HFFc6 (cell line): ENCODE data around the gene RSPH9. TPM values are rescaled to one million over a fixed set of nuclear protein-coding genes. Genes with fewer than 3 reads are reported as not detected.

ENCODE experiments used
- DNase-seq: peaks from one replicate; pipeline ENCODE4 v3.0.0-alpha.2; 2018
- H3K27ac Mint-ChIP-seq: 2 replicates; pipeline ENCODE4 v1.8.0; 2020; ENCODE audit warnings: mild to moderate bottlenecking, mixed read lengths
- H3K27me3 Mint-ChIP-seq: 2 replicates; pipeline ENCODE4 v1.8.0; 2021; ENCODE audit warnings: mild to moderate bottlenecking, moderate library complexity, mixed read lengths; ENCODE audit not compliant: insufficient read depth
- H3K36me3 Mint-ChIP-seq: 2 replicates; pipeline ENCODE4 v1.8.0; 2021; ENCODE audit warnings: low read depth, mixed read lengths
- H3K4me1 Mint-ChIP-seq: 2 replicates; pipeline ENCODE4 v1.8.0; 2020; ENCODE audit warnings: low read depth, mixed read lengths
- H3K4me3 Mint-ChIP-seq: 2 replicates; pipeline ENCODE4 v1.8.0; 2020; ENCODE audit warnings: mild to moderate bottlenecking, moderate library complexity, mixed read lengths
- H3K9me3 Mint-ChIP-seq: 2 replicates; pipeline ENCODE4 v1.8.0; 2020; ENCODE audit warnings: mild to moderate bottlenecking, mixed read lengths
- total RNA-seq, 6 experiments: library from RNA; stranded (reverse); fragmentation: NEBNext Ultra II Directional; extraction: Animal tissue kit (Norgen Biotek cat#: 25700); gene quantifications; 2 replicates in 1 of 6; 3 replicates in 5 of 6; pipeline ENCODE4 v1.2.3, GENCODE V29; 2021
- TF ChIP-seq, protein P1 (sequence below): fragments of 200-600 bp; sonication (generic); IDR thresholded peaks from 2 replicates; pipeline ENCODE4 v1.5.0; 2021; ENCODE audit warnings: antibody characterized with exemption, mild to moderate bottlenecking

Gene RSPH9
- total RNA-seq, 6 experiments from 2014 or later = 0.09 to 0.60 (median 0.30) TPM; not detected in 1

DNA sequence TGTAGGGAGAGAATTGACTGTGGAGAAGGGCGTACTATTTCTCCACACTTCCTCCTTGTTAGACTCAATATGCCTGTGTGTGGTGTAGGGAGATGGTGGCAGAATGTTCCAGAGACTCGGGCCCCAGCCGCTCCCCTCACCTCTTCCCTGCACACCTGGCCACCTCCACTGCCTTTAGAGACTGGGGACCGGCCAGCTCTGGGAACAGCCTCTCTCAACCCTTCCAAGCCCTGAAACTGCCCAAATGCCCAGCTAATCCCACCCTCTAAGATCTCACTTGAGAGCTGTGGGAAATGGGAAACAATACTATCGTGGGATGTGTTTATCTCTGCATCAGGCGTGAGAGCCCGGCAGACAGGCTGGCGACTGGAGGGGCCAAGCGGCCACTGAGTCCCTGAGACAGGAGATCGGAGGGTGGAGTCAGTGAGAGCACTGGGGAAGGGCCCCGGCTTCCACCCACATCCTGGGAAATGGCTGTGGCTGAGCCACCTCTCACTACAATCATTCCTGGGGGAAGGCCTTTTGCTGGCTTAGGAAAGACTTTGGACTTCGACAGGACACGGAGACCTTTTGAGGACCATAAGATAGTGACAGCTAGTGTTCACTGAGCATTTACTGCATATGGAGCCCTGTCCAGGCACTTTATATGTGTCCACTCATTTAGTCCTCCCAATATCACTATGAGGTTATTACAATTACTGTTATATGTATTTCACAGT lies 73.7 kb downstream of the RSPH9 start:
- no peak for DNase-seq
- Mint-ChIP-seq H3K27ac (no peak overlapping the region), H3K4me1 (no peaks in the 10 kb centered on the region)

DNA sequence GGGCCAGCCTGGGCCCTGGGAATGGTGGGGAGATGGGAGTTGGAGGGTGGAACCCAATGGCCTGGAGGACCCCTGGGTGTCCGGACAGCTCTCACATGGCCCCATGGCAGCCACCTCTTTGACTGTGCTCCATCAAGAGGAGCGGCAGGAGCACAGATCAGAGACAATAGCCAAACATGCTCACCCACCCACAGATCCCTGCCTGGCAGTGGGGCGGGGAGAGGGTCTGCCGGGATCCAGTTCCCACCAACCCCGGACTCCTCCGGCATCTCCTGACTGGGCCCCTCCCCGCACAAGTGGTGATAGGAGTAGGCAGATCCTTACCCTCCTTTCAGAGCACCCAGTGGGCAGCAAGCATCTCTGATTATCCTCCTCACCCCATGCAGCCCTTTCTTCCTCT lies 74.7 kb downstream of the RSPH9 start:
- TF ChIP-seq, protein P1, sequence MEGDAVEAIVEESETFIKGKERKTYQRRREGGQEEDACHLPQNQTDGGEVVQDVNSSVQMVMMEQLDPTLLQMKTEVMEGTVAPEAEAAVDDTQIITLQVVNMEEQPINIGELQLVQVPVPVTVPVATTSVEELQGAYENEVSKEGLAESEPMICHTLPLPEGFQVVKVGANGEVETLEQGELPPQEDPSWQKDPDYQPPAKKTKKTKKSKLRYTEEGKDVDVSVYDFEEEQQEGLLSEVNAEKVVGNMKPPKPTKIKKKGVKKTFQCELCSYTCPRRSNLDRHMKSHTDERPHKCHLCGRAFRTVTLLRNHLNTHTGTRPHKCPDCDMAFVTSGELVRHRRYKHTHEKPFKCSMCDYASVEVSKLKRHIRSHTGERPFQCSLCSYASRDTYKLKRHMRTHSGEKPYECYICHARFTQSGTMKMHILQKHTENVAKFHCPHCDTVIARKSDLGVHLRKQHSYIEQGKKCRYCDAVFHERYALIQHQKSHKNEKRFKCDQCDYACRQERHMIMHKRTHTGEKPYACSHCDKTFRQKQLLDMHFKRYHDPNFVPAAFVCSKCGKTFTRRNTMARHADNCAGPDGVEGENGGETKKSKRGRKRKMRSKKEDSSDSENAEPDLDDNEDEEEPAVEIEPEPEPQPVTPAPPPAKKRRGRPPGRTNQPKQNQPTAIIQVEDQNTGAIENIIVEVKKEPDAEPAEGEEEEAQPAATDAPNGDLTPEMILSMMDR = no peak
- Mint-ChIP-seq H3K36me3 (no peaks in the 10 kb centered on the region), H3K4me1 (peaks cover 2% of the 10 kb centered on the region; the same call in 1 of the 2 replicates), H3K4me3 (no peak overlapping the region), H3K27ac (no peak overlapping the region), H3K27me3 (peaks cover 18% of the 10 kb centered on the region), H3K9me3 (no peaks in the 10 kb centered on the region)
- no peak for DNase-seq

More for the DNA sequence above, 73.7 kb downstream of the RSPH9 start:
- Mint-ChIP-seq H3K9me3 (no peaks in the 10 kb centered on the region), H3K27me3 (peaks cover 26% of the 10 kb centered on the region), H3K4me3 (no peak overlapping the region), H3K36me3 (no peaks in the 10 kb centered on the region)
- TF ChIP-seq, protein P1 = no peak

DNA sequence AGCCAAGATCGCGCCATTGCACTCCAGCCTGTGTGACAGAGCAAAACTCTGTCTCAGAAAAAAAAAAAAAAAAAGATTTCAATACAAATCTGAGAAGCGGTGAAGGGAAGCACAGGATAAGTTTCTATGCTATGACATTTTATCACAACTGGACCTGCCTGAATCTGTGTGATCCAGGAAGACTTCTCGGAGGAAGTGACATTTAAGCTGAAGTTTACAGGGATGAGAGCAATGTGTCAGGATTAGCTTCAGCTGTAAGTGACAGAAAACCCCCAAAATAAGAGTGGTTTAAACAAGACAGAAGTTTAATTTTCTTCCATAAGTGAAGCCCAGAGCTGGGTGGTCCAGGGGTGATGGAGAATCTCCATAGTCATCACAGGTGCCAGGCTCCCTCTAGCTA lies 76.2 kb downstream of the RSPH9 start:
- TF ChIP-seq, protein P1 = no peak
- Mint-ChIP-seq H3K36me3 (no peaks in the 10 kb centered on the region), H3K4me1 (peaks cover 7% of the 10 kb centered on the region; the same call in 1 of the 2 replicates), H3K27me3 (peaks cover 18% of the 10 kb centered on the region), H3K27ac (no peak overlapping the region), H3K9me3 (no peaks in the 10 kb centered on the region), H3K4me3 (no peak overlapping the region)
- DNase-seq = no peak

Other genes starting within 250 kb of the RSPH9 start
- gene ABCC10, start 217.5 kb upstream of the RSPH9 start, total RNA-seq = 10 to 100 TPM; 26.2 to 41.6 (median 30.3) TPM
- 1 to 10 TPM; 1.8 to 2.9 (median 2.2) TPM for gene DLK2, start 189.5 kb upstream of the RSPH9 start, total RNA-seq
- gene TJAP1, start 167.5 kb upstream of the RSPH9 start, total RNA-seq = 10 to 100 TPM; 27.0 to 34.3 (median 30.2) TPM
- 1 to 10 TPM in 2 of 6 experiments, under 1 TPM in 4; 0.75 to 1.7 (median 0.90) TPM for gene LRRC73, start 134.7 kb upstream of the RSPH9 start, total RNA-seq
- 100 to 1,000 TPM; 147 to 176 (median 158) TPM for gene YIPF3, start 128.1 kb upstream of the RSPH9 start, total RNA-seq
- gene POLR1C, start 127.9 kb upstream of the RSPH9 start, total RNA-seq = 10 to 100 TPM; 43.5 to 66.9 (median 53.8) TPM
- 10 to 100 TPM; 30.5 to 41.1 (median 35.6) TPM for gene XPO5, start 69.0 kb upstream of the RSPH9 start, total RNA-seq
- 10 to 100 TPM; 31.4 to 39.8 (median 37.3) TPM for gene POLH, start 68.9 kb upstream of the RSPH9 start, total RNA-seq
- 10 to 100 TPM; 35.6 to 47.7 (median 41.0) TPM for gene GTPBP2, start 15.8 kb upstream of the RSPH9 start, total RNA-seq
- 10 to 100 TPM; 23.6 to 26.7 (median 26.4) TPM for gene MAD2L1BP, start 9.2 kb upstream of the RSPH9 start, total RNA-seq
- gene MRPS18A, start 42.8 kb downstream of the RSPH9 start, total RNA-seq = 10 to 100 TPM; 34.3 to 42.8 (median 38.3) TPM
- 10 to 100 TPM; 26.0 to 37.4 (median 28.3) TPM for gene VEGFA, start 125.2 kb downstream of the RSPH9 start, total RNA-seq